ENCODE data around the gene ATP6V1F.

Gene ATP6V1F

GRCh38 chr7:128842674-128843641 is 19.7 kb upstream of the ATP6V1F start:
- Histone ChIP-seq H3K4me1 (ENCODE audit: control insufficient read depth, insufficient read depth, low read length) (no peaks in the 10 kb centered on the region), H3K27ac (ENCODE audit: low read length) (no peak overlapping the region), H3K4me3 (ENCODE audit: low read length) (no peak overlapping the region), H3K27me3 (ENCODE audit: control insufficient read depth, insufficient read depth, low read length) (no peaks in the 10 kb centered on the region), H3K9me3 (ENCODE audit: control insufficient read depth, insufficient read depth, low read length) (no peaks in the 10 kb centered on the region), H3K36me3 (ENCODE audit: control insufficient read depth, insufficient read depth, low read length) (no peaks in the 10 kb centered on the region)
- no peak for DNase-seq (ENCODE audit: low read depth, low spot score)
- no CpG with 5 or more reads among the region's 38 CpGs for WGBS (ENCODE audit: insufficient coverage, insufficient read length)

- WGBS (ENCODE audit: insufficient coverage, insufficient read length) = no CpG with 5 or more reads among the region's 17 CpGs
- H3K9me3 ChIP-seq (ENCODE audit: control insufficient read depth, insufficient read depth, low read length) = no peaks in the 10 kb centered on the region
- H3K27ac ChIP-seq (ENCODE audit: low read length) = no peak overlapping the region
- H3K4me3 ChIP-seq (ENCODE audit: low read length) = no peak overlapping the region
- no peaks in the 10 kb centered on the region for H3K4me1 ChIP-seq (ENCODE audit: control insufficient read depth, insufficient read depth, low read length)
- no peaks in the 10 kb centered on the region for H3K36me3 ChIP-seq (ENCODE audit: control insufficient read depth, insufficient read depth, low read length)
- DNase-seq (ENCODE audit: low read depth, low spot score) = no peak
- H3K27me3 ChIP-seq (ENCODE audit: control insufficient read depth, insufficient read depth, low read length) = no peaks in the 10 kb centered on the region
Observed at GRCh38 chr7:128843938-128844621, 18.6 kb upstream of the ATP6V1F start.

- Histone ChIP-seq H3K36me3 (ENCODE audit: control insufficient read depth, insufficient read depth, low read length) (no peaks in the 10 kb centered on the region), H3K27ac (ENCODE audit: low read length) (no peak overlapping the region), H3K9me3 (ENCODE audit: control insufficient read depth, insufficient read depth, low read length) (no peaks in the 10 kb centered on the region), H3K4me1 (ENCODE audit: control insufficient read depth, insufficient read depth, low read length) (no peaks in the 10 kb centered on the region), H3K4me3 (ENCODE audit: low read length) (no peak overlapping the region), H3K27me3 (ENCODE audit: control insufficient read depth, insufficient read depth, low read length) (no peaks in the 10 kb centered on the region)
- DNase-seq (ENCODE audit: low read depth, low spot score) = no peak
- no CpG with 5 or more reads among the region's 25 CpGs for WGBS (ENCODE audit: insufficient coverage, insufficient read length)
Observed at GRCh38 chr7:128844777-128845311, 17.8 kb upstream of the ATP6V1F start.

- no CpG with 5 or more reads among the region's 5 CpGs for WGBS (ENCODE audit: insufficient coverage, insufficient read length)
- no peak overlapping the region for H3K27ac ChIP-seq (ENCODE audit: low read length)
- no peak for DNase-seq (ENCODE audit: low read depth, low spot score)
- no peaks in the 10 kb centered on the region for H3K36me3 ChIP-seq (ENCODE audit: control insufficient read depth, insufficient read depth, low read length)
- H3K4me3 ChIP-seq (ENCODE audit: low read length) = no peak overlapping the region
- no peaks in the 10 kb centered on the region for H3K9me3 ChIP-seq (ENCODE audit: control insufficient read depth, insufficient read depth, low read length)
- no peaks in the 10 kb centered on the region for H3K27me3 ChIP-seq (ENCODE audit: control insufficient read depth, insufficient read depth, low read length)
- no peaks in the 10 kb centered on the region for H3K4me1 ChIP-seq (ENCODE audit: control insufficient read depth, insufficient read depth, low read length)
Observed at GRCh38 chr7:128845475-128845874, 17.2 kb upstream of the ATP6V1F start.

GRCh38 chr7:128845987-128846386 is 16.7 kb upstream of the ATP6V1F start:
- H3K27ac ChIP-seq (ENCODE audit: low read length) = no peak overlapping the region
- H3K27me3 ChIP-seq (ENCODE audit: control insufficient read depth, insufficient read depth, low read length) = no peaks in the 10 kb centered on the region
- H3K4me3 ChIP-seq (ENCODE audit: low read length) = no peak overlapping the region
- no peaks in the 10 kb centered on the region for H3K4me1 ChIP-seq (ENCODE audit: control insufficient read depth, insufficient read depth, low read length)
- no CpG with 5 or more reads among the region's 19 CpGs for WGBS (ENCODE audit: insufficient coverage, insufficient read length)
- H3K36me3 ChIP-seq (ENCODE audit: control insufficient read depth, insufficient read depth, low read length) = no peaks in the 10 kb centered on the region
- H3K9me3 ChIP-seq (ENCODE audit: control insufficient read depth, insufficient read depth, low read length) = no peaks in the 10 kb centered on the region
- no peak for DNase-seq (ENCODE audit: low read depth, low spot score)

- no CpG with 5 or more reads among the region's 14 CpGs for WGBS (ENCODE audit: insufficient coverage, insufficient read length)
- no peaks in the 10 kb centered on the region for H3K27me3 ChIP-seq (ENCODE audit: control insufficient read depth, insufficient read depth, low read length)
- DNase-seq (ENCODE audit: low read depth, low spot score) = no peak
- H3K9me3 ChIP-seq (ENCODE audit: control insufficient read depth, insufficient read depth, low read length) = no peaks in the 10 kb centered on the region
- no peaks in the 10 kb centered on the region for H3K36me3 ChIP-seq (ENCODE audit: control insufficient read depth, insufficient read depth, low read length)
- H3K27ac ChIP-seq (ENCODE audit: low read length) = no peak overlapping the region
- H3K4me3 ChIP-seq (ENCODE audit: low read length) = no peak overlapping the region
- H3K4me1 ChIP-seq (ENCODE audit: control insufficient read depth, insufficient read depth, low read length) = no peaks in the 10 kb centered on the region
Observed at GRCh38 chr7:128846781-128847444, 15.7 kb upstream of the ATP6V1F start.

GRCh38 chr7:128847721-128848211 is 14.9 kb upstream of the ATP6V1F start:
- no peak for DNase-seq (ENCODE audit: low read depth, low spot score)
- H3K27me3 ChIP-seq (ENCODE audit: control insufficient read depth, insufficient read depth, low read length) = no peaks in the 10 kb centered on the region
- H3K36me3 ChIP-seq (ENCODE audit: control insufficient read depth, insufficient read depth, low read length) = no peaks in the 10 kb centered on the region
- no peaks in the 10 kb centered on the region for H3K9me3 ChIP-seq (ENCODE audit: control insufficient read depth, insufficient read depth, low read length)
- no peaks in the 10 kb centered on the region for H3K4me1 ChIP-seq (ENCODE audit: control insufficient read depth, insufficient read depth, low read length)
- H3K27ac ChIP-seq (ENCODE audit: low read length) = no peak overlapping the region
- H3K4me3 ChIP-seq (ENCODE audit: low read length) = no peak overlapping the region
- WGBS (ENCODE audit: insufficient coverage, insufficient read length) = no CpG with 5 or more reads among the region's 17 CpGs

GRCh38 chr7:128848289-128849155 is 14.1 kb upstream of the ATP6V1F start:
- Histone ChIP-seq H3K27ac (ENCODE audit: low read length) (no peak overlapping the region), H3K27me3 (ENCODE audit: control insufficient read depth, insufficient read depth, low read length) (no peaks in the 10 kb centered on the region), H3K36me3 (ENCODE audit: control insufficient read depth, insufficient read depth, low read length) (no peaks in the 10 kb centered on the region), H3K4me1 (ENCODE audit: control insufficient read depth, insufficient read depth, low read length) (no peaks in the 10 kb centered on the region), H3K4me3 (ENCODE audit: low read length) (no peak overlapping the region), H3K9me3 (ENCODE audit: control insufficient read depth, insufficient read depth, low read length) (no peaks in the 10 kb centered on the region)
- WGBS (ENCODE audit: insufficient coverage, insufficient read length) = no CpG with 5 or more reads among the region's 31 CpGs
- no peak for DNase-seq (ENCODE audit: low read depth, low spot score)

- H3K36me3 ChIP-seq (ENCODE audit: control insufficient read depth, insufficient read depth, low read length) = no peaks in the 10 kb centered on the region
- H3K27me3 ChIP-seq (ENCODE audit: control insufficient read depth, insufficient read depth, low read length) = no peaks in the 10 kb centered on the region
- no peak overlapping the region for H3K27ac ChIP-seq (ENCODE audit: low read length)
- no peaks in the 10 kb centered on the region for H3K4me1 ChIP-seq (ENCODE audit: control insufficient read depth, insufficient read depth, low read length)
- no CpG with 5 or more reads among the region's 16 CpGs for WGBS (ENCODE audit: insufficient coverage, insufficient read length)
- DNase-seq (ENCODE audit: low read depth, low spot score) = no peak
- no peaks in the 10 kb centered on the region for H3K9me3 ChIP-seq (ENCODE audit: control insufficient read depth, insufficient read depth, low read length)
- H3K4me3 ChIP-seq (ENCODE audit: low read length) = no peak overlapping the region
Observed at GRCh38 chr7:128849156-128849515, 13.5 kb upstream of the ATP6V1F start.
